ENCODE results near the gene TSHZ3. TPM values are rescaled to one million over a fixed set of nuclear protein-coding genes. Genes with fewer than 3 reads are reported as not detected.

The TSHZ3 gene
- total and polyA plus RNA-seq, 2 experiments from 2014 or later, result 19.6 to 24.0 TPM

DNA sequence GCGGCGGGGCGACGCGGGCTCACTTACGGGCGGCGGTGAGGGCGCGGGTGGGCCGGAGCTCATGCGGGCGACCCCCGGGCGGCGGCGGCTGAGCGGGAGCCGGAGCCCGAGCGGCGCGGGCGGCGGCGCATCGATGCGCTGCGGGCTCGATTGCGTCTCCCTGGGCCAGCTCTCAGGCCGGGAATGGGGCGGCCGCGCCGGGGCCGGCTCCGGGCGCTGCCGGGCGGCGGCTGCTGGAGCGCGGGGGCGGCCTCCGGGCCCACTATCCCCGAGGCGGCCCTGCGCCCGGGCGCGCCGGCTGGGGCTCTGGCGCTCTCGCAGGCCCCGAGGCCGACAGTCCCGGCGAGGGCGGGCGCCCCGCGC lies 1.4 kb upstream of the TSHZ3 start:
- Histone ChIP-seq H3K79me2 (ENCODE audit: insufficient read depth) (peaks cover 74% of the 10 kb centered on the region), H3K4me1 (ENCODE audit: insufficient read depth) (peaks cover 14% of the 10 kb centered on the region), H3K27ac (peak overlapping the region; percentile 71), H3K36me3 (ENCODE audit: low read depth) (peaks cover 3% of the 10 kb centered on the region; the same call in 1 of the 2 replicates), H3K4me3 (peak overlapping the region; percentile 98), H4K20me1 (ENCODE audit: insufficient read depth) (no peaks in the 10 kb centered on the region; the same call in none of the 2 replicates), H3K27me3 (replicated peaks; ENCODE audit: insufficient read depth) (no peaks in the 10 kb centered on the region), H3F3A (ENCODE audit: insufficient read depth) (no peaks in the 10 kb centered on the region), H2AFZ (peak overlapping the region; percentile 87), H3K9me2 (ENCODE audit: insufficient read depth) (no peaks in the 10 kb centered on the region), H3K9me3 (ENCODE audit: low read depth) (no peaks in the 10 kb centered on the region), H3K4me2 (ENCODE audit: unreplicated experiment) (peak overlapping the region; percentile 77), H3K9ac (peak overlapping the region; percentile 90)
- TF ChIP-seq EZH2phosphoT487 (IDR thresholded peaks at IDR 0.05; ENCODE audit: insufficient read depth, low read depth), result no peak
- no peak for TF ChIP-seq EZH2 (IDR thresholded peaks at IDR 0.05; ENCODE audit: insufficient read depth, poor library complexity, severe bottlenecking)
- in situ Hi-C loops (cut with MboI), result no loop called here
- 0 to 1% methylated on average over 38 to 43 of the region's 63 CpGs for WGBS, 2 experiments (ENCODE audit: low coverage in 1 of 2, low lambda C conversion rate in 2 of 2, missing lambda C conversion rate in 2 of 2)
- DNase-seq, result peak; percentile 87

- 1 to 4% methylated on average over 14 to 58 of the region's 61 CpGs for WGBS, 2 experiments (ENCODE audit: low coverage in 1 of 2, low lambda C conversion rate in 2 of 2, missing lambda C conversion rate in 2 of 2)
- H3K27me3 ChIP-seq (replicated peaks; ENCODE audit: insufficient read depth), result no peaks in the 10 kb centered on the region
- DNase-seq, result peak; percentile 69
- no peaks in the 10 kb centered on the region for H3K9me2 ChIP-seq (ENCODE audit: insufficient read depth)
- no peaks in the 10 kb centered on the region for H3K9me3 ChIP-seq (ENCODE audit: low read depth)
- H3K4me1 ChIP-seq (ENCODE audit: insufficient read depth), result peaks cover 14% of the 10 kb centered on the region
- H3K9ac ChIP-seq, result peak overlapping the region; percentile 90
- H2AFZ ChIP-seq, result peak overlapping the region; percentile 87
- peak overlapping the region; percentile 77 for H3K4me2 ChIP-seq (ENCODE audit: unreplicated experiment)
- in situ Hi-C loops (cut with MboI), result no loop called here
- peaks cover 77% of the 10 kb centered on the region for H3K79me2 ChIP-seq (ENCODE audit: insufficient read depth)
- TF ChIP-seq EZH2 (IDR thresholded peaks at IDR 0.05; ENCODE audit: insufficient read depth, poor library complexity, severe bottlenecking) (no peak), EZH2phosphoT487 (IDR thresholded peaks at IDR 0.05; ENCODE audit: insufficient read depth, low read depth) (no peak)
- H3F3A ChIP-seq (ENCODE audit: insufficient read depth), result no peaks in the 10 kb centered on the region
- peaks cover 4% of the 10 kb centered on the region; the same call in 1 of the 2 replicates for H3K36me3 ChIP-seq (ENCODE audit: low read depth)
- H3K27ac ChIP-seq, result peak overlapping the region; percentile 71
- peak overlapping the region; percentile 98 for H3K4me3 ChIP-seq
- H4K20me1 ChIP-seq (ENCODE audit: insufficient read depth), result no peaks in the 10 kb centered on the region; the same call in none of the 2 replicates
Observed at GRCh38 chr19:31350033-31350692, 927 bp upstream of the TSHZ3 start.

DNA sequence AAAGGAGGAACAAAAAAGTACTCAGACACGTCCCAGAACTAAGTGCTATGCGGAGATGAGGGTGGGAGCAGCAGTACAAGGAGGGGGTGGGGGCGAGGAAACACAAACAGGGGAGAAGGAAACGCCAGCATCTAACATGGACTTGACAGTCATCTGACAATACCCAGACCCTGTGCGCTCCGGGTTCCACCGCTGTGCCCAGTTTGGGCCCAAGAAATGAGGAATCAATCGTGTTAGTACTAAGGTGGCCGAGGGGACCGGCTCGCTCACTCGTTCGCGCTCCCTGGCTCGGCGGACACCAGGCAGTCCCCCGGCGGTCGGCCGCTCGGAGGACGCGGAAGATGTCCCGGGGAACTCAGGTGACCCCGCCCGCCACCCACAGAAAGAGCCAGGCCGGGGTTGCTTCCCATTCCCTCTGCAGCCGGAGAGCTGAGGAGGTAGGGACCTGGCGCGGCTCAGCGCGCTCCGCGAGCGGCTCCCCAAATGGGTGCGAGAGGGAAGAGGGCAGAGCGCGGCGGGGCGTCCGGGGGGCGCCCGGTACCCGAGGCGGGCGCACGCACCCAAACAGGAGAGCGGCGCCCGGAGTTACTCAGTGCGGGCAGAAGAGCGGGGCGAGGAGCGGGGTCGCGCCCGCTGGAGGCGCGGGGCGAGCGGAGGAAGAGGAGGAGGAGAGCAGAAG lies 616 bp downstream of the TSHZ3 start:
- H3K36me3 ChIP-seq (ENCODE audit: low read depth), result peaks cover 6% of the 10 kb centered on the region; the same call in 1 of the 2 replicates
- H3F3A ChIP-seq (ENCODE audit: insufficient read depth), result 0 out of 2 replicates have a peak, but pooled peaks cover 4% of the 10 kb centered on the region
- H4K20me1 ChIP-seq (ENCODE audit: insufficient read depth), result peaks cover 8% of the 10 kb centered on the region
- H3K27me3 ChIP-seq (replicated peaks; ENCODE audit: insufficient read depth), result no peaks in the 10 kb centered on the region
- peaks cover 14% of the 10 kb centered on the region for H3K4me1 ChIP-seq (ENCODE audit: insufficient read depth)
- H3K4me3 ChIP-seq, result peak overlapping the region; percentile 98
- H3K79me2 ChIP-seq (ENCODE audit: insufficient read depth), result peaks cover 79% of the 10 kb centered on the region
- H3K9me3 ChIP-seq (ENCODE audit: low read depth), result no peaks in the 10 kb centered on the region
- peak; percentile 65 for DNase-seq
- peak overlapping the region; percentile 91 for H3K4me2 ChIP-seq (ENCODE audit: unreplicated experiment)
- no peaks in the 10 kb centered on the region for H3K9me2 ChIP-seq (ENCODE audit: insufficient read depth)
- H2AFZ ChIP-seq, result peak overlapping the region; percentile 51; the same call in 1 of the 2 replicates
- peak overlapping the region; percentile 90 for H3K9ac ChIP-seq
- peak overlapping the region; percentile 20; the same call in 1 of the 2 replicates for H3K27ac ChIP-seq
- TF ChIP-seq EZH2 (IDR thresholded peaks at IDR 0.05; ENCODE audit: insufficient read depth, poor library complexity, severe bottlenecking) (no peak), EZH2phosphoT487 (IDR thresholded peaks at IDR 0.05; ENCODE audit: insufficient read depth, low read depth) (no peak)
- WGBS, 2 experiments (ENCODE audit: low coverage in 1 of 2, low lambda C conversion rate in 2 of 2, missing lambda C conversion rate in 2 of 2), result 1 to 2% methylated on average over 41 to 61 of the region's 61 CpGs
- in situ Hi-C loops (cut with MboI), result no loop called here

- peak overlapping the region; percentile 20; the same call in 1 of the 2 replicates for H3K27ac ChIP-seq
- H3K9me2 ChIP-seq (ENCODE audit: insufficient read depth), result no peaks in the 10 kb centered on the region
- 0 out of 2 replicates have a peak, but pooled peaks cover 12% of the 10 kb centered on the region for H3F3A ChIP-seq (ENCODE audit: insufficient read depth)
- peaks cover 79% of the 10 kb centered on the region for H3K79me2 ChIP-seq (ENCODE audit: insufficient read depth)
- in situ Hi-C loops (cut with MboI), result no loop called here
- peak overlapping the region; percentile 91 for H3K4me2 ChIP-seq (ENCODE audit: unreplicated experiment)
- H3K9ac ChIP-seq, result peak overlapping the region; percentile 90
- peak overlapping the region; percentile 98 for H3K4me3 ChIP-seq
- H3K4me1 ChIP-seq (ENCODE audit: insufficient read depth), result peaks cover 21% of the 10 kb centered on the region
- peak; percentile 73 for DNase-seq
- no peaks in the 10 kb centered on the region for H3K9me3 ChIP-seq (ENCODE audit: low read depth)
- peaks cover 15% of the 10 kb centered on the region for H4K20me1 ChIP-seq (ENCODE audit: insufficient read depth)
- 18 to 22% methylated on average over 11 of the region's 11 CpGs for WGBS, 2 experiments (ENCODE audit: low coverage in 1 of 2, low lambda C conversion rate in 2 of 2, missing lambda C conversion rate in 2 of 2)
- H3K36me3 ChIP-seq (ENCODE audit: low read depth), result peaks cover 6% of the 10 kb centered on the region; the same call in 1 of the 2 replicates
- H2AFZ ChIP-seq, result 0 out of 2 replicates have a peak overlapping the region, but pooled peaks have one; percentile 51
- TF ChIP-seq EZH2 (IDR thresholded peaks at IDR 0.05; ENCODE audit: insufficient read depth, poor library complexity, severe bottlenecking) (no peak), EZH2phosphoT487 (IDR thresholded peaks at IDR 0.05; ENCODE audit: insufficient read depth, low read depth) (no peak)
- H3K27me3 ChIP-seq (replicated peaks; ENCODE audit: insufficient read depth), result no peaks in the 10 kb centered on the region
Observed at GRCh38 chr19:31347828-31348392, 1.3 kb downstream of the TSHZ3 start.

All from GM23248 (cell line).